Neuronal stem cell (in vitro differentiated cells): ENCODE results near the gene AQP7.

ENCODE experiments used
- DNase-seq: peaks from one replicate; pipeline ENCODE4 v3.0.0-alpha.2; 2013; ENCODE audit warnings: low spot score
- H2AFZ ChIP-seq: one replicate; pipeline ENCODE4 v1.6.1; 2013; ENCODE audit warnings: mild to moderate bottlenecking, low read length, inconsistent platforms
- H2AK5ac ChIP-seq: 2 replicates; pipeline ENCODE4 v1.6.1; 2013; ENCODE audit warnings: low read depth, mild to moderate bottlenecking, inconsistent platforms, low read length, moderate library complexity, mixed read lengths
- H2BK120ac ChIP-seq: 2 replicates; pipeline ENCODE4 v1.6.1; 2013; ENCODE audit warnings: low read depth, mild to moderate bottlenecking, inconsistent platforms, low read length, moderate library complexity, mixed read lengths
- H2BK12ac ChIP-seq: one replicate; pipeline ENCODE4 v1.6.1; 2013; ENCODE audit warnings: low read length, inconsistent platforms
- H2BK15ac ChIP-seq: 2 replicates; pipeline ENCODE4 v1.6.1; 2013; ENCODE audit warnings: mild to moderate bottlenecking, low read length, inconsistent platforms, mixed read lengths
- H2BK5ac ChIP-seq: one replicate; pipeline ENCODE4 v1.6.1; 2013; ENCODE audit warnings: inconsistent platforms, mild to moderate bottlenecking, low read length, moderate library complexity
- H3K14ac ChIP-seq: one replicate; pipeline ENCODE4 v1.6.1; 2013; ENCODE audit warnings: low read length, inconsistent platforms
- H3K18ac ChIP-seq: 2 replicates; pipeline ENCODE4 v1.6.1; 2013; ENCODE audit warnings: low read length, inconsistent platforms
- H3K23ac ChIP-seq: 2 replicates; pipeline ENCODE4 v1.6.1; 2013; ENCODE audit warnings: low read depth, mild to moderate bottlenecking, mixed read lengths, low read length, inconsistent platforms; ENCODE audit not compliant: poor library complexity
- H3K27ac ChIP-seq: replicated peaks from 3 replicates; pipeline ENCODE4 v1.5.1; 2013; ENCODE audit warnings: low read length, inconsistent platforms
- H3K27me3 ChIP-seq, 3 experiments: 2 replicates each; pipeline ENCODE4 v1.6.1; 2013; ENCODE audit warnings: low read length in 3 of 3, mild to moderate bottlenecking in 2 of 3, inconsistent platforms in 1 of 3, low read depth in 1 of 3, mixed read lengths in 1 of 3, moderate library complexity in 1 of 3; ENCODE audit not compliant: control insufficient read depth in 3 of 3, insufficient read depth in 3 of 3
- H3K36me3 ChIP-seq, 2 donors: replicated peaks in 1 of 2; 2 replicates each; pipeline ENCODE4 v1.6.1; 2013; ENCODE audit warnings: low read length in 2 of 2; ENCODE audit not compliant: control insufficient read depth in 2 of 2, insufficient read depth in 2 of 2
- H3K4ac ChIP-seq: 2 replicates; pipeline ENCODE4 v1.6.1; 2013; ENCODE audit warnings: inconsistent platforms, mild to moderate bottlenecking, low read length, moderate library complexity
- H3K4me1 ChIP-seq, 2 donors: 1 replicate in 1 of 2; 2 replicates in 1 of 2; pipeline ENCODE4 v1.6.1; 2013; ENCODE audit warnings: low read length in 2 of 2, low read depth in 1 of 2; ENCODE audit not compliant: control insufficient read depth in 2 of 2, insufficient read depth in 1 of 2
- H3K4me2 ChIP-seq: one replicate; pipeline ENCODE4 v1.6.1; 2013; ENCODE audit warnings: mild to moderate bottlenecking, low read length, inconsistent platforms; ENCODE audit not compliant: insufficient read depth, poor library complexity, severe bottlenecking
- H3K4me3 ChIP-seq, 2 donors: 2 replicates each; pipeline ENCODE4 v1.5.1; 2013; ENCODE audit warnings: low read length in 2 of 2, mild to moderate bottlenecking in 2 of 2, inconsistent platforms in 1 of 2, moderate library complexity in 1 of 2
- H3K79me1 ChIP-seq: one replicate; pipeline ENCODE4 v1.6.1; 2013; ENCODE audit warnings: low read depth, mild to moderate bottlenecking, inconsistent platforms, low read length, moderate library complexity
- H3K9ac ChIP-seq: one replicate; pipeline ENCODE4 v1.6.1; 2013; ENCODE audit warnings: mild to moderate bottlenecking, low read depth, low read length, inconsistent platforms; ENCODE audit not compliant: poor library complexity
- H3K9me3 ChIP-seq, 2 donors: replicated peaks in 1 of 2; 2 replicates each; pipeline versions ENCODE3 to v1.6.1; 2013; ENCODE audit warnings: low read length in 2 of 2, mild to moderate bottlenecking in 2 of 2, inconsistent platforms in 1 of 2, low read depth in 1 of 2, mixed read lengths in 1 of 2, moderate library complexity in 1 of 2; ENCODE audit not compliant: control insufficient read depth in 2 of 2, insufficient read depth in 1 of 2
- H4K8ac ChIP-seq: one replicate; pipeline ENCODE4 v1.6.1; 2013; ENCODE audit warnings: low read depth, mild to moderate bottlenecking, inconsistent platforms, low read length, moderate library complexity
- H4K91ac ChIP-seq: one replicate; pipeline ENCODE4 v1.6.1; 2013; ENCODE audit warnings: low read length, low read depth, mild to moderate bottlenecking, inconsistent platforms; ENCODE audit not compliant: poor library complexity
- WGBS, 2 donors: extraction: QIAGEN DNeasy Blood & Tissue Kit; methylation state at CpG; one replicate each; pipeline ENCODE4 v1.1.7; 2013; ENCODE audit warnings: missing lambda C conversion rate in 2 of 2, mixed read lengths in 1 of 2; ENCODE audit not compliant: insufficient read length in 2 of 2, insufficient replicate concordance in 1 of 2; ENCODE audit errors: extremely low coverage in 2 of 2; 5-methylcytosine and 5-hydroxymethylcytosine counted together

The AQP7 gene

GRCh38 chr9:33443464-33444154, 41.2 kb upstream of the AQP7 start:
- Histone ChIP-seq H3K4me2 (no peak overlapping the region), H4K8ac (no peak overlapping the region), H3K18ac (peak overlapping the region; percentile 27), H2AFZ (no peak overlapping the region), H3K9ac (no peak overlapping the region), H3K27me3 (peaks cover 0 to 60% (median 20%) of the 10 kb centered on the region in 3 experiments), H4K91ac (no peak overlapping the region), H3K27ac (no peak overlapping the region), H3K79me1 (no peaks in the 10 kb centered on the region), H2BK15ac (no peak overlapping the region), H3K14ac (no peak overlapping the region), H2BK5ac (no peak overlapping the region), H3K4me3 (no peak overlapping the region), H2AK5ac (peak overlapping the region; percentile 26), H3K9me3 (peaks cover 0 to 2% of the 10 kb centered on the region in 2 donors), H3K4me1 (peaks cover 10 to 33% of the 10 kb centered on the region in 2 donors), H3K23ac (no peak overlapping the region), H3K4ac (no peak overlapping the region), H3K36me3 (no peaks in the 10 kb centered on the region), H2BK120ac (no peak overlapping the region), H2BK12ac (no peak overlapping the region)
- no peak for DNase-seq
- no CpG with 5 or more reads among the region's 10 CpGs for WGBS, 2 donors

DNA sequence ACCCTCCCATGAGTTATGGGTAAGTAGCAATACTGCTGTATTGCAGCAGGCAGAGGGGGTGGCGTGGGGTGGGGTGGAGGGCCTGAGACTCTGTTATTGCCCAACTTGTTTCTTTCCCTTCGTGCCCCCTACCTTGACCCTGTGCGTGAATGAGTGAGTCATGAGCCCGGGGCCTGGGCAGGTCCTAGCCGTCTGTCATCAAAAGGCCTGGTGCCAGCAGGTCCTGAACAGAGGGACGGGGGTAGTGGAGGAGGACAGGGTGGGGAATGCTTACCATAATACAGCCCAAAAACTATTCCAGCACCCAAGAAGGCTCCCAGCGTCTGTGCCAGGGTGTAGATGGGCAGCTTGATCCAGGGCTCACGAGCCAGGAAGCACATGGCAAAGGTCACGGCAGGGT, 40.7 kb upstream of the AQP7 start:
- Histone ChIP-seq H3K36me3 (no peaks in the 10 kb centered on the region), H2BK15ac (no peak overlapping the region)

GRCh38 chr9:33442125-33442524, 39.8 kb upstream of the AQP7 start:
- Histone ChIP-seq H3K4me1 (peaks cover 5 to 27% of the 10 kb centered on the region in 2 donors), H2AFZ (no peak overlapping the region), H2AK5ac (no peak overlapping the region), H2BK12ac (no peak overlapping the region), H2BK120ac (no peak overlapping the region), H3K27me3 (peaks cover 0 to 50% (median 9%) of the 10 kb centered on the region in 3 experiments), H3K23ac (peak overlapping the region; percentile 34), H4K91ac (no peak overlapping the region), H3K18ac (no peak overlapping the region), H3K14ac (no peak overlapping the region), H3K4ac (peak overlapping the region; percentile 60), H2BK15ac (peak overlapping the region; percentile 72), H2BK5ac (no peak overlapping the region), H3K79me1 (no peaks in the 10 kb centered on the region), H3K9ac (no peak overlapping the region), H3K36me3 (no peaks in the 10 kb centered on the region), H3K4me3 (no peak overlapping the region), H3K9me3 (no peaks in the 10 kb centered on the region), H3K27ac (no peak overlapping the region), H3K4me2 (no peak overlapping the region), H4K8ac (no peak overlapping the region)
- no CpG with 5 or more reads among the region's 15 CpGs for WGBS, 2 donors
- DNase-seq = no peak

More for the DNA sequence above, 40.7 kb upstream of the AQP7 start:
- Histone ChIP-seq H3K4me3 (no peak overlapping the region), H4K91ac (no peak overlapping the region), H2BK12ac (no peak overlapping the region), H3K23ac (no peak overlapping the region), H3K79me1 (no peaks in the 10 kb centered on the region), H4K8ac (no peak overlapping the region), H3K9me3 (peaks cover 0 to 1% of the 10 kb centered on the region in 2 donors), H2BK120ac (no peak overlapping the region), H3K4ac (no peak overlapping the region), H3K14ac (no peak overlapping the region), H2BK5ac (no peak overlapping the region), H3K27ac (no peak overlapping the region), H3K9ac (no peak overlapping the region), H2AK5ac (peak overlapping the region; percentile 26), H3K18ac (peak overlapping the region; percentile 27), H3K4me2 (no peak overlapping the region), H3K4me1 (peaks cover 9 to 33% of the 10 kb centered on the region in 2 donors), H3K27me3 (peaks cover 0 to 57% (median 15%) of the 10 kb centered on the region in 3 experiments), H2AFZ (no peak overlapping the region)
- no peak for DNase-seq
- no CpG with 5 or more reads among the region's 9 CpGs for WGBS, 2 donors

DNA sequence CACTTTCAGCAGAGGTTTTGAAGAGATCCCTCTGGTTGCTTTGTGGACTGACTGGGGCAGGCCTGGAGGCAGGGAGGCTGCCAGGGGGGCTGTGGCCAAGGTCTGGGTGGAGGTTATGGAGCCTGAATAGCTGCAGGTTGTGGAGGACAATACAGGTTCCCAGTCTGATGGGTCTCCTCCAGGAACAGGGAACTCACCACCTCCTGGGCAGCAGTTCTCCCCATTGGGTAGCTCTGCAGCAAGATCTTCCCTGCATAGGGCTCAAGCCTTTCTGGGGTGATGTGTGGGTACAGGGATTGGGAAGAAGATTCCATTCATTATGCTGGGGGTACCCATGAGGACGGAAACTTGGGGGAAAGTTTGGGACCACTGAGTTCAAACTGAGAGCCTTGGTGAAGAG, 38.2 kb upstream of the AQP7 start:
- Histone ChIP-seq H3K9me3 (no peaks in the 10 kb centered on the region), H3K27ac (no peak overlapping the region), H4K91ac (no peak overlapping the region), H2AFZ (no peak overlapping the region), H3K14ac (no peak overlapping the region), H3K4ac (no peak overlapping the region), H3K36me3 (no peaks in the 10 kb centered on the region), H3K27me3 (peaks cover 0 to 45% (median 0%) of the 10 kb centered on the region in 3 experiments), H3K79me1 (no peaks in the 10 kb centered on the region), H2BK120ac (no peak overlapping the region), H2BK5ac (no peak overlapping the region), H3K4me2 (no peak overlapping the region), H3K18ac (peak overlapping the region; percentile 52), H3K4me1 (peaks cover 0 to 19% of the 10 kb centered on the region in 2 donors), H4K8ac (no peak overlapping the region), H2BK12ac (no peak overlapping the region), H3K23ac (no peak overlapping the region), H3K4me3 (no peak overlapping the region), H3K9ac (no peak overlapping the region), H2AK5ac (no peak overlapping the region), H2BK15ac (peak overlapping the region; percentile 74)
- no CpG with 5 or more reads among the region's 1 CpG for WGBS, 2 donors
- DNase-seq = no peak
